Activated CD8-positive, alpha-beta T cell treated with anti-CD3 and anti-CD28 coated beads for 36 hours (primary cell): ENCODE measurements around the gene CCDC6. TPM values are rescaled to one million over a fixed set of nuclear protein-coding genes. Genes with fewer than 3 reads are reported as not detected.

ENCODE experiments used
- ATAC-seq: fragments of 200-7000 bp; cut with Tn5 transposase; one replicate; pipeline ENCODE4 v1.10.0; 2021; ENCODE audit warnings: mild to moderate bottlenecking, moderate library complexity
- CTCF ChIA-PET: fragments of 350-600 bp; sonication (Branson Sonifier 250); formaldehyde crosslinking; loops from one replicate; lab custom pipeline; 2021; ENCODE audit warnings: antibody characterized with exemption; lab: Charles Lee
- POLR2A ChIA-PET: fragments of 350-600 bp; sonication (Branson Sonifier 250); formaldehyde crosslinking; loops from one replicate; lab custom pipeline; 2021; ENCODE audit warnings: antibody characterized with exemption; lab: Charles Lee
- DNase-seq: peaks from one replicate; pipeline ENCODE4 v3.0.0-alpha.2; 2020
- H3K27ac Mint-ChIP-seq: one replicate; pipeline ENCODE4 v1.8.0; 2021; ENCODE audit warnings: mild to moderate bottlenecking, mixed read lengths
- H3K27me3 Mint-ChIP-seq: one replicate; pipeline ENCODE4 v1.8.0; 2021; ENCODE audit warnings: mixed read lengths
- H3K36me3 Mint-ChIP-seq: one replicate; pipeline ENCODE4 v1.8.0; 2021; ENCODE audit warnings: low read depth, mixed read lengths
- H3K4me1 Mint-ChIP-seq: one replicate; pipeline ENCODE4 v1.8.0; 2021; ENCODE audit warnings: low read depth, mixed read lengths
- H3K4me3 Mint-ChIP-seq: one replicate; pipeline ENCODE4 v1.8.0; 2021; ENCODE audit warnings: mild to moderate bottlenecking, moderate library complexity, mixed read lengths
- H3K9me3 Mint-ChIP-seq: one replicate; pipeline ENCODE4 v1.8.0; 2021; ENCODE audit warnings: mixed read lengths
- intact Hi-C: fragments of 100-400 bp; cut with micrococcal nuclease; formaldehyde crosslinking; loops from one replicate; pipeline ENCODE4 v1.10.0; 2022
- total RNA-seq, 2 experiments: library from RNA; stranded (reverse); gene quantifications; one replicate each; pipeline ENCODE4 v1.2.3, GENCODE V29; 2021
- TF ChIP-seq, protein P1 (sequence below): fragments of 200-600 bp; IDR thresholded peaks from one replicate; pipeline ENCODE4 v1.8.0; 2022; ENCODE audit warnings: antibody characterized with exemption, mild to moderate bottlenecking

The CCDC6 gene
- total RNA-seq, 2 experiments from 2014 or later: 34.8 to 35.8 TPM

DNA sequence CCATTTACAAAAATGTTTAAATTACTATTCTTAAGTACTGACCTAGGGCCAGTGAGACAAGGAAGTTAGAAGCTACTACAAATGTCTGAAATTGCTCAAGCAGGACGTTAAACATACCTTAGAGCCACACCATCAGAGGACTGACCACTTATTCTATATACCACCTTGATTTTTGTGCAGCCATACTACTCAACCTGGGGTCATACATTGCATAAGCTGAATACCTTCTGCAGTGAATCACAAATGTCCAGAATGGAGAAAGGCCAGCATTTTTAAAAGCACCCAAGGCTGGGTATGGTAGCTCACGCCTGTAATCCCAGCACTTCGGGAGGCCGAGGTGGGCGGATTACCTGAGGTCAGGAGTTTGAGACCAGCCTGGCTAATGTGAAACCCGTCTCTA, 131.9 kb downstream of the CCDC6 start:
- no peaks in the 10 kb centered on the region for H3K27me3 Mint-ChIP-seq
- ChIA-PET POLR2A (no interaction called here), CTCF (interaction anchor here (0.6 kb wide), 1 partner anchor 13 kb away, joined by 3 read pairs; no protein-coding TSS in a partner anchor)
- H3K36me3 Mint-ChIP-seq: no peaks in the 10 kb centered on the region
- DNase-seq: no peak
- no peak overlapping the region for H3K4me3 Mint-ChIP-seq
- TF ChIP-seq, protein P1, sequence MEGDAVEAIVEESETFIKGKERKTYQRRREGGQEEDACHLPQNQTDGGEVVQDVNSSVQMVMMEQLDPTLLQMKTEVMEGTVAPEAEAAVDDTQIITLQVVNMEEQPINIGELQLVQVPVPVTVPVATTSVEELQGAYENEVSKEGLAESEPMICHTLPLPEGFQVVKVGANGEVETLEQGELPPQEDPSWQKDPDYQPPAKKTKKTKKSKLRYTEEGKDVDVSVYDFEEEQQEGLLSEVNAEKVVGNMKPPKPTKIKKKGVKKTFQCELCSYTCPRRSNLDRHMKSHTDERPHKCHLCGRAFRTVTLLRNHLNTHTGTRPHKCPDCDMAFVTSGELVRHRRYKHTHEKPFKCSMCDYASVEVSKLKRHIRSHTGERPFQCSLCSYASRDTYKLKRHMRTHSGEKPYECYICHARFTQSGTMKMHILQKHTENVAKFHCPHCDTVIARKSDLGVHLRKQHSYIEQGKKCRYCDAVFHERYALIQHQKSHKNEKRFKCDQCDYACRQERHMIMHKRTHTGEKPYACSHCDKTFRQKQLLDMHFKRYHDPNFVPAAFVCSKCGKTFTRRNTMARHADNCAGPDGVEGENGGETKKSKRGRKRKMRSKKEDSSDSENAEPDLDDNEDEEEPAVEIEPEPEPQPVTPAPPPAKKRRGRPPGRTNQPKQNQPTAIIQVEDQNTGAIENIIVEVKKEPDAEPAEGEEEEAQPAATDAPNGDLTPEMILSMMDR: no peak
- no peak for ATAC-seq
- intact Hi-C loops: no loop called here
- H3K27ac Mint-ChIP-seq: no peak overlapping the region
- H3K4me1 Mint-ChIP-seq: no peaks in the 10 kb centered on the region
- peaks cover 3% of the 10 kb centered on the region for H3K9me3 Mint-ChIP-seq

DNA sequence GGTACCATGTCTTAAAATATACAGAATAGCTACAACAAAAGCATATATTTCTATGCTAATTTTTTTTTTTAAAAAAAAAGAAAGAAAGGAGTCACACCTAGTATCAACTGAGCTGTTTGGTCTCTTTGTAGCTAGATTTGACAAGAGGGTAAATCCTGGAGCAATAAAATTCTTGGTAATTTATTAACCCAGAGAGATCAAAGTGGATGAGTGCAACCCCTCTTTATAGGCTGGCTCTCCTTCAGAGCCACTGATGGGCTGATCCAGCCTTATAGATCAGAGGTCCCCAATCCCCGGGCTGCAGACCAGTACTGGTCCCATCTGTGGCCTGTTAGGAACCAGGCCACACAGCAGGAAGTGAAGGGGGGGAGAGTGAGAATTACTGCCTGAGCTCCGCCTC, 133.3 kb downstream of the CCDC6 start:
- Mint-ChIP-seq H3K36me3 (no peaks in the 10 kb centered on the region), H3K4me1 (no peaks in the 10 kb centered on the region), H3K27ac (no peak overlapping the region), H3K27me3 (no peaks in the 10 kb centered on the region), H3K9me3 (peaks cover 3% of the 10 kb centered on the region), H3K4me3 (no peak overlapping the region)
- ChIA-PET POLR2A (no interaction called here), CTCF (no interaction called here)
- TF ChIP-seq, protein P1: no peak
- ATAC-seq (no peak), DNase-seq (no peak)
- intact Hi-C loops: no loop called here

DNA sequence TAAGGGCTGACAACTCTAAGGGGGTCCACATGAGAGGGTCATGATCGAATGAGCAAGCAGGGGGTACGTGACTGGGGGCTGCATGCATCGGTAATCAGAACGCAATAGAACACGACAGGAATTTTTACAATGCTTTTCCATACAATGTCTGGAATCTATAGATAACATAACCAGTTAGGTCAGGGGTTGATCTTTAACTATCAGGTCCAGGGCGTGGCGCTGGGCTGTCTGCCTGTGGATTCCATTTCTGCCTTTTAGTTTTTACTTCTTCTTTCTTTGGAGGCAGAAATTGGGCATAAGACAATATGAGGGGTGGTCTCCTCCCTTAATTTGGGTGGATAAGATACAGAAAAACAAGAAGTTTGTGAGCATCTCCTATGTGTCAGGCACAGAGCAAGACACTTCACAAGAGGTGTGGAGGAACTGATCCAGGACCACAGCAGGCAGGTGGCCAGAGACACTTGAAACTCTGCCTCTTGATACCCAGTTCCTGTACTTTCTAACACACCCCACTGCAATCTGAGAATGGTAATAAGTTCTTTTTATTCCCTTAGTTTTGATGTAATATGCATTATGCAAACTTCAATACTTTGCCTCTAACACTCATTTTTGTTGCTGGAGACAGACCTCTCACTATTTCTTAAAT, 135.1 kb downstream of the CCDC6 start:
- Mint-ChIP-seq H3K27ac (no peak overlapping the region), H3K9me3 (no peaks in the 10 kb centered on the region), H3K36me3 (no peaks in the 10 kb centered on the region), H3K4me3 (no peak overlapping the region), H3K27me3 (no peaks in the 10 kb centered on the region), H3K4me1 (no peaks in the 10 kb centered on the region)
- CTCF ChIA-PET: no interaction called here
- ATAC-seq: no peak
- DNase-seq: no peak
- intact Hi-C loops: no loop called here
- TF ChIP-seq, protein P1: no peak
- POLR2A ChIA-PET: no interaction called here

DNA sequence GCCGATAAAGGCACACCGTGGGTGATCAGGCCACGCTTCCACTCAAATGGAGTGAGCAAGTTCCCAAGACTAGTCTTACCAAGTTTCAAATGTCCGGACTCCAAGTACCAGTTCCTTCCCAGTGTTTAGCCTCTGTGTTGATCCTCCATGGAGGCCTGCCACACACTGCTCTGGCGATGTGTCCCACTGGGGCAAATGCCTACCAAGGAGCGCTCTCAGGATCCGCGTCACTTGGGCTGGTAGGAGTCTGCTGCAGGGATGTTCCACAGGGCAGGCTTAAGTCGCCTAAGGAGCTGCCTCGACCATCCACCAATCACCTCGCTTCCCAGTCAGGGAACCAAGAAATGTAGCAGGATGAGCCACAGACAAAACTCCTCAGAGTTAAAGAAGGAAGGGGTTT, 135.7 kb downstream of the CCDC6 start:
- Mint-ChIP-seq H3K36me3 (no peaks in the 10 kb centered on the region), H3K9me3 (no peaks in the 10 kb centered on the region), H3K4me1 (no peaks in the 10 kb centered on the region), H3K27me3 (no peaks in the 10 kb centered on the region), H3K4me3 (no peak overlapping the region), H3K27ac (no peak overlapping the region)
- intact Hi-C loops: no loop called here
- no peak for ATAC-seq
- DNase-seq: no peak
- TF ChIP-seq, protein P1: no peak
- CTCF ChIA-PET: no interaction called here
- POLR2A ChIA-PET: no interaction called here

- Mint-ChIP-seq H3K9me3 (peaks cover 6% of the 10 kb centered on the region), H3K27me3 (peaks cover 5% of the 10 kb centered on the region), H3K4me3 (no peak overlapping the region), H3K4me1 (no peaks in the 10 kb centered on the region), H3K36me3 (no peaks in the 10 kb centered on the region), H3K27ac (no peak overlapping the region)
- ATAC-seq: no peak
- intact Hi-C loops: no loop called here
- DNase-seq: no peak
- POLR2A ChIA-PET: no interaction called here
- TF ChIP-seq, protein P1: no peak
- CTCF ChIA-PET: no interaction called here
Measured at GRCh38 chr10:59762505-59762904, 143.9 kb downstream of the CCDC6 start.
